GM23338 (cell line): ENCODE measurements around the gene ZDHHC11B.
"Not testable (repeated sequence)": the region's sequence is repeated elsewhere in the genome, so short reads cannot be mapped to it uniquely, and the experiment has no call there.

Source experiments
- CTCF ChIP-seq, 2 experiments: fragments of 200-600 bp in 1 of 2; sonication (generic) in 1 of 2; conservative IDR thresholded peaks; 2 replicates each; pipeline versions ENCODE4 v1.5.1 to v1.6.1; 2016 to 2017; ENCODE audit warnings: antibody characterized with exemption in 2 of 2, low read depth in 2 of 2, mild to moderate bottlenecking in 2 of 2, moderate library complexity in 1 of 2
- EZH2phosphoT487 ChIP-seq: fragments of 200-600 bp; sonication (generic); IDR thresholded peaks from one replicate; pipeline ENCODE4 v1.8.1; 2018; ENCODE audit warnings: antibody characterized with exemption; ENCODE audit not compliant: unreplicated experiment
- POLR2AphosphoS5 ChIP-seq: IDR thresholded peaks from 2 replicates; pipeline ENCODE4 v1.6.1; 2016; ENCODE audit warnings: antibody characterized with exemption, low read depth
- REST ChIP-seq: IDR thresholded peaks from one replicate; pipeline ENCODE4 v1.6.1; 2018; ENCODE audit warnings: antibody characterized with exemption; ENCODE audit not compliant: unreplicated experiment
- ZNF462 ChIP-seq: fragments of 250-450 bp; sonication (Bioruptor Pico); IDR thresholded peaks from 2 replicates; pipeline ENCODE4 v1.5.0; 2020; ENCODE audit warnings: mild to moderate bottlenecking, moderate library complexity

GRCh38 chr5:745272-746142, 39.0 kb downstream of the ZDHHC11B start:
- TF ChIP-seq CTCF (conservative IDR thresholded peaks at IDR 0.05; ENCODE audit: low read depth in 2 of 2); POLR2AphosphoS5; ZNF462 (CRISPR knock-in tag); REST; EZH2phosphoT487: not testable (repeated sequence)
